RWPE2 (cell line): ENCODE results near the gene NLN.

Source experiments
- ATAC-seq: fragments of 200-7000 bp; cut with Tn5 transposase; 3 replicates; pipeline ENCODE4 v1.9.1; 2021; ENCODE audit warnings: low read depth
- DNase-seq: peaks from one replicate; pipeline ENCODE4 v3.0.0-alpha.2; 2020; ENCODE audit warnings: low spot score
- H3K27ac ChIP-seq: fragments of 450-650 bp; 2 replicates; pipeline ENCODE4 v1.5.1; 2017; ENCODE audit warnings: mild to moderate bottlenecking; ENCODE audit not compliant: poor library complexity, severe bottlenecking
- H3K27me3 ChIP-seq: fragments of 250-450 bp; sonication (Bioruptor Pico); 2 replicates; pipeline ENCODE4 v1.5.1; 2021; ENCODE audit warnings: mild to moderate bottlenecking, moderate library complexity; ENCODE audit not compliant: insufficient read depth, poor library complexity, severe bottlenecking
- H3K36me3 ChIP-seq: fragments of 250-450 bp; sonication (Bioruptor Pico); 2 replicates; pipeline ENCODE4 v1.5.1; 2020; ENCODE audit warnings: low read depth, mild to moderate bottlenecking, moderate library complexity
- H3K4me1 ChIP-seq: fragments of 250-450 bp; sonication (Bioruptor Pico); 2 replicates; pipeline ENCODE4 v1.5.1; 2021; ENCODE audit warnings: mild to moderate bottlenecking, moderate library complexity; ENCODE audit not compliant: insufficient read depth, poor library complexity, severe bottlenecking
- H3K4me3 ChIP-seq: fragments of 250-450 bp; sonication (Bioruptor Pico); 2 replicates; pipeline ENCODE4 v1.5.1; 2021; ENCODE audit warnings: mild to moderate bottlenecking, moderate library complexity; ENCODE audit not compliant: severe bottlenecking
- H3K9me3 ChIP-seq: fragments of 250-450 bp; sonication (Bioruptor Pico); 2 replicates; pipeline ENCODE4 v1.5.1; 2021; ENCODE audit warnings: mild to moderate bottlenecking, moderate library complexity; ENCODE audit not compliant: severe bottlenecking
- TF ChIP-seq, protein P1 (sequence below): fragments of 450-650 bp; IDR thresholded peaks from one replicate; pipeline ENCODE4 v1.5.1; 2017; ENCODE audit warnings: mild to moderate bottlenecking, moderate library complexity; ENCODE audit not compliant: poor library complexity, severe bottlenecking

NLN gene

DNA sequence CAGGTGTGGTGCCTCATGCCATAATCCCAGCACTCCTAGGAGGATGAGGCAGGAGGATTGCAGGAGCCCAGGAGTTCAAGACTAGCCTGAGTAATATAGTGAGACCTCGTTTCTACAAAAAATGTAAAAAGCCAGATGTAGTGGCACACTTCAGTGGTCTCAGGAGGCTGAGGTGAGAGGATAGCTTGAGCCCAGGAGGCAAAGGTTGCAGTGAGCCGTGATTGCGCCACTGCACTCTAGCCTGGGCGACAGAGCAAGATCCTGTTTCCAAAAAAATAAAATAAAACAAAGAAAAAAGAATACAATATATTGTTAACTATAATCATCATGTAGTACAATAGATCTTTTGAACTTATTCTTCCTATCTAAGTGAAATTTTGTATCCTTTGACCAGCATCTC, 16.3 kb downstream of the NLN start:
- ATAC-seq = no peak
- TF ChIP-seq, protein P1, sequence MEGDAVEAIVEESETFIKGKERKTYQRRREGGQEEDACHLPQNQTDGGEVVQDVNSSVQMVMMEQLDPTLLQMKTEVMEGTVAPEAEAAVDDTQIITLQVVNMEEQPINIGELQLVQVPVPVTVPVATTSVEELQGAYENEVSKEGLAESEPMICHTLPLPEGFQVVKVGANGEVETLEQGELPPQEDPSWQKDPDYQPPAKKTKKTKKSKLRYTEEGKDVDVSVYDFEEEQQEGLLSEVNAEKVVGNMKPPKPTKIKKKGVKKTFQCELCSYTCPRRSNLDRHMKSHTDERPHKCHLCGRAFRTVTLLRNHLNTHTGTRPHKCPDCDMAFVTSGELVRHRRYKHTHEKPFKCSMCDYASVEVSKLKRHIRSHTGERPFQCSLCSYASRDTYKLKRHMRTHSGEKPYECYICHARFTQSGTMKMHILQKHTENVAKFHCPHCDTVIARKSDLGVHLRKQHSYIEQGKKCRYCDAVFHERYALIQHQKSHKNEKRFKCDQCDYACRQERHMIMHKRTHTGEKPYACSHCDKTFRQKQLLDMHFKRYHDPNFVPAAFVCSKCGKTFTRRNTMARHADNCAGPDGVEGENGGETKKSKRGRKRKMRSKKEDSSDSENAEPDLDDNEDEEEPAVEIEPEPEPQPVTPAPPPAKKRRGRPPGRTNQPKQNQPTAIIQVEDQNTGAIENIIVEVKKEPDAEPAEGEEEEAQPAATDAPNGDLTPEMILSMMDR = no peak
- H3K4me1 ChIP-seq = peaks cover 7% of the 10 kb centered on the region
- no peaks in the 10 kb centered on the region for H3K9me3 ChIP-seq
- H3K27me3 ChIP-seq = no peaks in the 10 kb centered on the region
- no peak overlapping the region for H3K4me3 ChIP-seq
- H3K27ac ChIP-seq = no peak overlapping the region
- DNase-seq = no peak
- peaks cover 13% of the 10 kb centered on the region for H3K36me3 ChIP-seq

DNA sequence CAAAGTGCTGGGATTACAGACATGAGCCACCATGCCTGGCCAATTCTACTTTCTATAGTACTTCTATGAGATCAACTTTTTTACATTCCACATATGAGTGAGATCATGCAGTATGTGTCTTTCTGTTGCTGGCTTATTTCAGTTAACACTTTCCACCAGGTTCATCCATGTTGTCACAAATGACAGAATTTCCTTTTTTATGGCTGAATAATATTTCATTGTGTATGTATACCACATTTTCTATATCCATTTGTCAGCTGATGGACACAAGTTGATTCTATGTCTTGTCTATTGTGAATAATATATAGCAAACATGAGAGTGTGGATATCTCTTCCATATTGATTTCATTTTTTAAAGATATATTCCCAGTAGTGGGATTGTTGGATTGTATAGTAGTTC, 17.2 kb downstream of the NLN start:
- H3K4me3 ChIP-seq = no peak overlapping the region
- TF ChIP-seq, protein P1 = no peak
- H3K36me3 ChIP-seq = peaks cover 13% of the 10 kb centered on the region
- H3K9me3 ChIP-seq = no peaks in the 10 kb centered on the region
- no peak overlapping the region for H3K27ac ChIP-seq
- DNase-seq (no peak), ATAC-seq (no peak)
- H3K4me1 ChIP-seq = peaks cover 7% of the 10 kb centered on the region
- H3K27me3 ChIP-seq = no peaks in the 10 kb centered on the region

DNA sequence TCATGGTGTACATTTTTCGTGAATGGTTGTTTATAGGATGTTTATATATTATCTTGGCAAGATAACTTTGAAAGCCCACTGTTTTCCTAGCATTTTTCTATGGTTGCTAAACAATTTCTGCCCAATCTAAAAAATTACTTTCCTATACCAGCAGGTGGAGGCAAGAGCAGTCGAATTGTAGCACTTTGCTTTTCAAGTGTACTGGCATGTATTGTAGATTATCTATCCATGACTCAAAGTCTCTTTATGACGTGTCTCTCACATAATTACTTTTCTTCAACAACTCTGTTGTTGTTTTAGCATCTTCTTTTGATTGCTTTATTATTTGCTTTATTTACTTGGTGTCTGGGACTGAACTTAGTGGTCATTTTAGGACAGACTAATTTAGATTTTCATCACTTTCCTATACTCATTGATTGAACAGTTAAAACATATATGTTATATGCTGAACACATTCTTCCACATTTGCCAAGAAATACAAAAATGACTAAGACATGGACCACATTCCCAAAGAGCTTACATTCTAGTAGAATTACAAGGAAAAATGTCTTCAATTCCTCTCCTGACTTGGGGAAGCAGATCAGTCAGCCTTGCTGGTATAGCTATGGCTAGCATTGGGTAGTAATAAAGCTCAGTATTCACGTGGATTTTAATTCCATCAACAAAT, 20.7 kb downstream of the NLN start:
- Histone ChIP-seq H3K4me1 (peaks cover 7% of the 10 kb centered on the region), H3K27ac (peak overlapping the region; percentile 25), H3K4me3 (no peak overlapping the region), H3K9me3 (no peaks in the 10 kb centered on the region), H3K36me3 (peaks cover 8% of the 10 kb centered on the region), H3K27me3 (no peaks in the 10 kb centered on the region)
- ATAC-seq = peak; percentile 89
- DNase-seq = no peak
- TF ChIP-seq, protein P1 = peak; percentile 98

DNA sequence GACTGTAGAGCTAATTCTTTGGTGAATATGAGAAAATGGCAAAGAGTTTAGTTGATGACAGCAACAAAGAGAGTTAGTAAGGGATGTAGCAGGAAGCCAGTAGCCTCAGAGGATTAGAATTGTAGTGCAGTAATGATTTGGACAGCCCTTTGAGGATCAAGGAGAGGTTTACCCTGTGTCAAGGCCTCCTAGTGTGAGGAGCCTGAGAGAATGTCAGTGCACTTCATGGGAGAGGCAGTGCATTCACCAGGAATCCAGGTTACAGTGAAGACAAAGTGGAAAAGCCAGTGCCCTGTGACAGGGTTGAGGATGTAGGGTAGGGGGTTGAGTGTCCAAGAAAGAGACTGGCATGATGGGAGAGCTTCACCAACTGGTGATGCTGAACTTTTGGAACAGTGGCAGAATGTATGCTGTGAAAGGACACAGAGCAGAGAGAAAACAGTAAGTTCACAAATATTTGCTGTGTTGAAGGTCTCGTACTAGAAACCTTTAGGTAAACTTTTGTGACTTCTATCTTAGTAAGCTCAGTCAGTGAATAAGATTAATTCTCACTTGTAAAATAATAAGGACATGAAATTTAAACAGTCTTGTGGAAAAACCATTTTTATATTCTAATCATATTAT, 27.3 kb downstream of the NLN start:
- H3K9me3 ChIP-seq = no peaks in the 10 kb centered on the region
- TF ChIP-seq, protein P1 = no peak
- H3K27me3 ChIP-seq = no peaks in the 10 kb centered on the region
- DNase-seq (no peak), ATAC-seq (no peak)
- no peak overlapping the region for H3K27ac ChIP-seq
- no peak overlapping the region for H3K4me3 ChIP-seq
- no peaks in the 10 kb centered on the region for H3K4me1 ChIP-seq
- no peaks in the 10 kb centered on the region for H3K36me3 ChIP-seq

DNA sequence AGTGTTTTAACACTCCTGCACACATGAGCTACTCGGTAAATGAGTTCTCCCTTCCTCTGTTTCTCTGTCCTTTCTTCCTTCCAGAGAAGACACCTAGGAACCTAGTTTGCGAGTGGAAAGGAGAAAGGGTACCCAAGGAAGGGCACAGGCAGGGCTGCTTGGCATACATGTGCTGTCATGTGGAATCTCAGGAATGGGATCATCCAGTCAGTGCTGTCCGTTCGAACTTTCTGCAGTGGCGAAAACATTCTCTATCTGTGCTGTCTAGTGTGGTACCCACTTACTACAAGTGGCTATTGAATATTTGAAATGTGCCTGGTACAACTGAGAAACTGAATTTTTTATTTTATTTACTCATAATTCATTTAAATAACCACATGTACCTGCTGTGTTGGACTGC, 28.0 kb downstream of the NLN start:
- Histone ChIP-seq H3K4me3 (no peak overlapping the region), H3K27ac (no peak overlapping the region), H3K36me3 (no peaks in the 10 kb centered on the region), H3K4me1 (no peaks in the 10 kb centered on the region), H3K9me3 (no peaks in the 10 kb centered on the region), H3K27me3 (no peaks in the 10 kb centered on the region)
- DNase-seq = no peak
- no peak for ATAC-seq
- TF ChIP-seq, protein P1 = no peak
